SU-DHL-6 (cell line): Measurements from ENCODE around the gene FSD1.

Source experiments
- H2AFZ ChIP-seq: fragments of 200-600 bp; sonication (generic); 2 replicates; pipeline ENCODE4 v1.6.1; 2014; ENCODE audit warnings: low read depth, mild to moderate bottlenecking, moderate library complexity, mixed read lengths, antibody characterized with exemption, low read length; ENCODE audit not compliant: severe bottlenecking
- H3F3A ChIP-seq: fragments of 200-600 bp; shearing (Covaris generic); 2 replicates; pipeline ENCODE4 v1.6.0; 2016; ENCODE audit warnings: antibody characterized with exemption, mild to moderate bottlenecking; ENCODE audit not compliant: insufficient read depth
- H3K27ac ChIP-seq: fragments of 200-600 bp; sonication (generic); 2 replicates; pipeline ENCODE4 v1.5.1; 2016; ENCODE audit warnings: low read depth, mild to moderate bottlenecking, low read length, moderate library complexity, mixed read lengths
- H3K27me3 ChIP-seq: fragments of 200-600 bp; sonication (generic), shearing (Covaris generic); 2 replicates; pipeline ENCODE4 v1.6.0; 2014; ENCODE audit warnings: mild to moderate bottlenecking, low read length
- H3K36me3 ChIP-seq: fragments of 200-600 bp; sonication (generic); 2 replicates; pipeline ENCODE4 v1.6.1; 2014; ENCODE audit warnings: mild to moderate bottlenecking, low read length, mixed read lengths
- H3K4me2 ChIP-seq: fragments of 300-600, 200-600 bp; shearing (Covaris generic), sonication (generic); 2 replicates; pipeline ENCODE4 v1.6.0; 2014; ENCODE audit warnings: low read length, low read depth, mild to moderate bottlenecking; ENCODE audit not compliant: poor library complexity, severe bottlenecking
- H3K4me3 ChIP-seq: fragments of 200-600 bp; sonication (generic); 2 replicates; pipeline ENCODE4 v1.5.1; 2014; ENCODE audit warnings: antibody characterized with exemption, low read length, mild to moderate bottlenecking, mixed read lengths; ENCODE audit not compliant: insufficient read depth, poor library complexity, severe bottlenecking
- H3K79me2 ChIP-seq: fragments of 200-600 bp; sonication (generic); 2 replicates; pipeline ENCODE4 v1.6.1; 2014; ENCODE audit warnings: mild to moderate bottlenecking, low read length, moderate library complexity; ENCODE audit not compliant: insufficient read depth
- H3K9ac ChIP-seq: fragments of 200-600 bp; sonication (generic); 2 replicates; pipeline ENCODE4 v1.7.0; 2014; ENCODE audit warnings: mild to moderate bottlenecking, low read length
- H3K9me2 ChIP-seq: fragments of 200-600 bp; sonication (generic); replicated peaks from 2 replicates; pipeline ENCODE4 v1.6.1; 2014; ENCODE audit warnings: low read length; ENCODE audit not compliant: insufficient read depth
- H3K9me3 ChIP-seq: fragments of 200-600 bp; sonication (generic); 2 replicates; pipeline ENCODE4 v1.6.1; 2014; ENCODE audit warnings: low read length, mixed read lengths; ENCODE audit not compliant: insufficient read depth
- H4K20me1 ChIP-seq: fragments of 200-600 bp; sonication (generic); 2 replicates; pipeline ENCODE4 v1.6.1; 2014; ENCODE audit warnings: low read depth, mild to moderate bottlenecking, antibody characterized with exemption, low read length, moderate library complexity, mixed read lengths
- EZH2phosphoT487 ChIP-seq: fragments of 200-600 bp; sonication (generic), shearing (Covaris generic); conservative IDR thresholded peaks from 2 replicates; pipeline ENCODE4 v1.6.1; 2018; ENCODE audit warnings: mild to moderate bottlenecking, antibody characterized with exemption, low read length, moderate library complexity, mixed read lengths
- TF ChIP-seq, protein P1 (sequence below): fragments of 200-600 bp; sonication (generic); IDR thresholded peaks from one replicate; pipeline ENCODE4 v1.5.1; 2017; ENCODE audit warnings: antibody characterized with exemption, mild to moderate bottlenecking, low read length, moderate library complexity; ENCODE audit not compliant: insufficient read depth, poor library complexity, severe bottlenecking

FSD1 gene

DNA sequence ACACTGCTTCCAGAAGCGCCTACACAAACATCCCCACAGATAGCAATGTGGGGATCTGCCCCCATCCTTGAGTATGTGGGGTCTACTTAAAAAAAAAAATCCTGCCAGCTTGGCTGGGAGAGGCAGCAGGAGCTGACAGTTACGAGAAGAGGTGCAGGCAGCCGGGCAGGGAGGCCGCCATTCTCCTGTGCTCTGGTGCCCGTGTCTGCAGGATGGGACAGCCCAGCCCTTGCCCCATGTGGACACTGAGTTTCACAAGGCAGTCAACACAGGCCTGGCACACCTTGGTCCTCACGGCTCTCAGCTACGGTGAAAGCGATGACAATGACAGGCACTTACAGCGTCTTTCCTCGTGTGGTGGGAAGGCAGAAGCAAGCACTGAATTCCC lies 62.9 kb downstream of the FSD1 start:
- no peaks in the 10 kb centered on the region for H4K20me1 ChIP-seq
- no peak overlapping the region for H3K27ac ChIP-seq
- no peak overlapping the region for H2AFZ ChIP-seq
- H3F3A ChIP-seq = peaks cover 21% of the 10 kb centered on the region
- TF ChIP-seq, protein P1, sequence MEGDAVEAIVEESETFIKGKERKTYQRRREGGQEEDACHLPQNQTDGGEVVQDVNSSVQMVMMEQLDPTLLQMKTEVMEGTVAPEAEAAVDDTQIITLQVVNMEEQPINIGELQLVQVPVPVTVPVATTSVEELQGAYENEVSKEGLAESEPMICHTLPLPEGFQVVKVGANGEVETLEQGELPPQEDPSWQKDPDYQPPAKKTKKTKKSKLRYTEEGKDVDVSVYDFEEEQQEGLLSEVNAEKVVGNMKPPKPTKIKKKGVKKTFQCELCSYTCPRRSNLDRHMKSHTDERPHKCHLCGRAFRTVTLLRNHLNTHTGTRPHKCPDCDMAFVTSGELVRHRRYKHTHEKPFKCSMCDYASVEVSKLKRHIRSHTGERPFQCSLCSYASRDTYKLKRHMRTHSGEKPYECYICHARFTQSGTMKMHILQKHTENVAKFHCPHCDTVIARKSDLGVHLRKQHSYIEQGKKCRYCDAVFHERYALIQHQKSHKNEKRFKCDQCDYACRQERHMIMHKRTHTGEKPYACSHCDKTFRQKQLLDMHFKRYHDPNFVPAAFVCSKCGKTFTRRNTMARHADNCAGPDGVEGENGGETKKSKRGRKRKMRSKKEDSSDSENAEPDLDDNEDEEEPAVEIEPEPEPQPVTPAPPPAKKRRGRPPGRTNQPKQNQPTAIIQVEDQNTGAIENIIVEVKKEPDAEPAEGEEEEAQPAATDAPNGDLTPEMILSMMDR = no peak
- TF ChIP-seq EZH2phosphoT487 = no peak
- H3K36me3 ChIP-seq = no peaks in the 10 kb centered on the region
- H3K4me3 ChIP-seq = no peak overlapping the region
- H3K9me2 ChIP-seq = no peaks in the 10 kb centered on the region
- H3K9me3 ChIP-seq = no peaks in the 10 kb centered on the region
- no peak overlapping the region for H3K4me2 ChIP-seq
- peaks cover 21% of the 10 kb centered on the region for H3K79me2 ChIP-seq
- H3K9ac ChIP-seq = no peak overlapping the region
- H3K27me3 ChIP-seq = no peaks in the 10 kb centered on the region

DNA sequence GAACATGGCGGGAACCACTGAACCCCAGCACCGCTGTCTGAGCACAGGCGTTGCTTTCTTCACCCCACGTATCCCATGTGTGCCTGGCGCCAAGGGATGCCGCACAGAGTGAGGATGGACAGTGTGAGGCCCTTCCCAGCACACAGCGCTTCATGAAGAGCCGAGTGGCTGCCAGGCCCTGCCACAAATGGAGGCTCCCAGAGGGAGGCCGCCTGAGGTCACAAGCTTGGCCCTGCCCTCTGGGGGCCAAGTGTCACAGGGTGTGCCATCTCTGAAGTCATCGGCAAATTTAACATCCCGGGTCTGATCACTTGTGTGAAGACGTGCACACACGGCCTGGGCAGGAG lies 63.4 kb downstream of the FSD1 start:
- no peaks in the 10 kb centered on the region for H3K36me3 ChIP-seq
- no peak overlapping the region for H3K4me2 ChIP-seq
- H2AFZ ChIP-seq = no peak overlapping the region
- H3K79me2 ChIP-seq = peaks cover 21% of the 10 kb centered on the region
- H3K9me3 ChIP-seq = no peaks in the 10 kb centered on the region
- no peak overlapping the region for H3K9ac ChIP-seq
- peaks cover 21% of the 10 kb centered on the region for H3F3A ChIP-seq
- H3K27ac ChIP-seq = no peak overlapping the region
- no peak for TF ChIP-seq EZH2phosphoT487
- no peak overlapping the region for H3K4me3 ChIP-seq
- H4K20me1 ChIP-seq = no peaks in the 10 kb centered on the region
- H3K9me2 ChIP-seq = no peaks in the 10 kb centered on the region
- H3K27me3 ChIP-seq = no peaks in the 10 kb centered on the region

DNA sequence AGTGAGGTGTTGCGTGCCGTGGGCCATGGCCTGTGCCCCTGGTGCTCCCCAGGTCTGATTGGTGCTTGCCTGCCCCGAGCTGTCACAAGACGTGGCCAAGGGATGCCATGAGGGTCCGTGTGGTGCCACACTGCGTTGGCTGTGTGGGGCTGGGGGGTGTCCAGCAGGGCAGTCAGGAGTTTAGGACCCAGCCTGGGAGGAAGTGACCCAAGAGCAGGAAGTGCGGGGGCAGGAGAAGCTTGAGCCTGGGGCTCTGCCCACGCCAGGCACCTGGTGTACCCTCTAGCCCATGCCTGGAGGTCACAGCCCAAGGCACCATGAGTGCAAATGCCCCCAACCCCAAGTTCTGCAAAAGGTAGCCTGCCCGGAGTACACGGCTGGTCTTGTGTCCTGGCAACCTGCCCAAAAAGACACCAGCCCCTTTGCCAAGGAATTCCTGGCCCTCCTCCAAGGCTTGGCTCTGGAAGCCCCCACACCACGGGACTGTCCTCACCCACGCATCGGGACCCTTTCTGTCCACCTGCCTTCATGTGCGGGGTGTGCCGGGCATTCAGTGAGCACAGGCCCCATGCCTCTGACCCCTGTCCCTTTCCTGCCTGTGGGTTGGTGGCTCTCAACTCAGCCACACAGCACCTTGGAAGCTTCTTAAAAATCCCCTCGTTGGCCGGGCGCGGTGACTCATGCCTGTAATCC lies 63.9 kb downstream of the FSD1 start:
- no peaks in the 10 kb centered on the region for H3K9me3 ChIP-seq
- H3K27me3 ChIP-seq = no peaks in the 10 kb centered on the region
- no peak overlapping the region for H3K4me2 ChIP-seq
- no peak overlapping the region for H3K4me3 ChIP-seq
- H3K27ac ChIP-seq = peak overlapping the region; percentile 87
- no peak overlapping the region for H3K9ac ChIP-seq
- H3K36me3 ChIP-seq = no peaks in the 10 kb centered on the region
- TF ChIP-seq, protein P1 = no peak
- TF ChIP-seq EZH2phosphoT487 = no peak
- no peaks in the 10 kb centered on the region for H4K20me1 ChIP-seq
- no peaks in the 10 kb centered on the region for H3K9me2 ChIP-seq
- peaks cover 22% of the 10 kb centered on the region for H3K79me2 ChIP-seq
- H3F3A ChIP-seq = peaks cover 21% of the 10 kb centered on the region
- no peak overlapping the region for H2AFZ ChIP-seq

DNA sequence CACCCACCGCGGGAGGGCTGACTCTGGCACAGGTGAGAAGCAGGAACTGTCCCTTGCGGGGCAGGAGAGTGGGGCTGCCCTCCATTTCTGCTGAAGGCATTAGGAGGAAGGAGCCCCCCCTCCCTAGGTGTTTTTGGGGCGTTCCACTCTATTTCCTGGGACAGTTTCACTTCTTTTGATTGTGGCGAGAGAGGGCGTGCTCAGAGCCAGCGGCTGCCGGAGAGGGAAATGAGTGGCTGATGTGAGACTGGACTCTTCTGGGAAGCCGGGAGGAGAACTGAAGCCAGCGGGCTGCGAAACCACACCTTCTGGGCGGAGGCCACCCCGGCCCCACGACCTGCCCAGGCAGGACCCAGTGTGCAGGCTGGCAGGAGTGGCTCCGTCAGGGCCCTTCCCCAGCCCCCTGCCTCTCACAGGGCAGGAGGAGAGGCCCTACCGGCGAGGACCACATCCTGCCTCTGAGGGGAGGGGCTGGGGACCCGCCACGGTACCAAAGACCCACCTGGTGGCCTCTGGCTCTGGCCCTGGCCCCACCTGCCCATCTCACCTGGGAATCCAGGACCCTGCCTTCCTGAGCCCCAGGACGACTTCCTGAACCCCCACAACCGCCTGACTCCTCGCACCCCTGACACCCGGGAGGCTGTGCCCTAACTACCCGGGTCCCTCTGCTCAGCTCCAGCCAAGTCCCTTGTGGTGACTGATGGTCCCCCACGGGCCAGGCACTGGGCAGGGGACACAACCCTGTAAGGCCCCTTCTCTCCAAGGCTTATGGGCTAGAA lies 64.9 kb downstream of the FSD1 start:
- Histone ChIP-seq H3F3A (peaks cover 21% of the 10 kb centered on the region), H3K9ac (peak overlapping the region; percentile 55), H2AFZ (no peak overlapping the region), H3K9me2 (no peaks in the 10 kb centered on the region), H3K4me3 (peak overlapping the region; percentile 14), H3K27ac (peak overlapping the region; percentile 87), H3K27me3 (no peaks in the 10 kb centered on the region), H3K36me3 (no peaks in the 10 kb centered on the region), H3K79me2 (peaks cover 30% of the 10 kb centered on the region), H3K4me2 (peak overlapping the region; percentile 57), H4K20me1 (no peaks in the 10 kb centered on the region), H3K9me3 (no peaks in the 10 kb centered on the region)
- TF ChIP-seq, protein P1 = no peak
- no peak for TF ChIP-seq EZH2phosphoT487
